ENCODE data around the gene RHAG.

RHAG gene

DNA sequence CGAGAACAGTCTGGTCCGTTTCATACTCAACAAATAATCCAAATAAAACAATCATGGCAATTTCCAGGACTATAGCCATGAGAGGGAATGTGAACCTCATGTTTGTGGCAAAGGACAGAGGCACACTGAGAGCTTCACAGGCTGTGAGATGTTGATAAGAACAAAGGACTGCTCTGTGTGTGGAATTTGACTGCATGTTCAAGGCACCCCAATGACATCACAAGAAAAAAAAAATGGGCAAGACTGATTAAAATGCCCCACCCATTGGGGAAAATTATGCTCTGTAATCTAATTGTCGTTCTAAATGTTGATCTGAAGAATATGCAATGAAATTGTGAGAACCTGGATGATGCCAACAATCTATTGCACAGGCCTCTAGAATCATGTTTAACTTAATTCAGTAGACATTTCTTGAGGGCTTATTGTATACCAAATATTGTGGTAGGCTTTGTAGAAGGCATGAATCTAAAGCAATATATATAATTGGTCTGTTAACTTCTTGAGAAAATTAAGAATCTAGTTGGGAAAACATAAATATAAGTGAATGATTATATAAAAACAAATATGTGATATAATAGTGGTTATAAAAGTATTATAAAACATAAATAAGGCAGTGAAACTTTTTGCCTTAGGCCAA lies at the start of gene RHAG:
Gene RHAG (minus strand): TSS at position 127 of the 637 bp plus-strand sequence. CDS start 27 bp downstream, at position 100.
- no peak for TF ChIP-seq GATA3 (IDR thresholded peaks at IDR 0.05; ENCODE audit: low read depth, low read length)
- no peak for TF ChIP-seq GATA2 (IDR thresholded peaks at IDR 0.05; ENCODE audit: low read depth, low read length)

DNA sequence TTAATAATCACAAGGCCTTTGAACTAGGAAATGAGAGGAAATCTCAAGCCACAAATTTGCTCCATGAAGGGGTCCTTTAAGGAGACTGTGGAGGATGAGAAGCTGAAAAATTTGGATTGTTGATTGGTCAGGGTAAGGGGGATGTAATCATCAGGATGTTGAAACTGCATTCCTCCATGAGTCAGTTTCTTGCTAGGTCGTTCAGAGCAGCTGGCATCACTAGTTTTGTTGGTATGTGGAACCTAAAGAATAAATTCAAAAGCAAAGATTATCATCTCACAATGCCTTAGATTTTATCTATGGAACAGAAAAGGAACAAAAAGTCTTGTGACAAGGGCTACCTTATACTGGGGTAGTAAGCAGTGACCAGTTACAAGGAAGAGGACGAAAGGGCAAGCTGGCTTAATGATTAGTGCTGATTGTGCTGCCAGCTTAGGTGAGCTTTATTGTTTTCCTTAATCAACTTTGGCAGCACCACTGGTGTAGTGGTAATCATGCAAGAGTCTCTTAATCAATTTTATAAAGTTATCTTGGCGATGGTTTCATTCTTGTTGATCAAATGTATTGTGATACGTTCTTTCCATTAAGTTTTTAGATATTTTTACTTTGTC lies 40.1 kb upstream of the RHAG start:
- TF ChIP-seq GATA3 (IDR thresholded peaks at IDR 0.05; ENCODE audit: low read depth, low read length) (no peak), GATA2 (IDR thresholded peaks at IDR 0.05; ENCODE audit: low read depth, low read length) (no peak)

DNA sequence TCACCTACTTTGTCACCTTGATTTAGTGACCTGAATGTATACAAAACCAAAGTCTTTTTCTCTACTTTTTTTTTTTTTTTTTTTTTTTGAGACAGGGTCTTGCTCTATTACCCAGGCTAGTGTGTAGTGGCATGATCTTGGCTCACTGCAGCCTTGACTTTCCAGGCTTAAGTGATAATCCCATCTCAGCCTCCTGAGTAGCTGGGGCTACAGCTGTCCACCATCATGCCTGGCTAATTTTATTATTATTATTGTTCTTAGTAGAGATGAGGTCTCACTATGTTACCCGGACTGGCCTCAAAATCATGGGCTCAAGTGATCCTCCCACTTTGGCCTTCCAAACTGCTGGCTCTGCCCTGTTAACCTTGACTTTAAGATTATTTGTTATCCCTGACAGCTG lies 39.2 kb upstream of the RHAG start:
- TF ChIP-seq GATA3 (IDR thresholded peaks at IDR 0.05; ENCODE audit: low read depth, low read length) (no peak), GATA2 (IDR thresholded peaks at IDR 0.05; ENCODE audit: low read depth, low read length) (no peak)

DNA sequence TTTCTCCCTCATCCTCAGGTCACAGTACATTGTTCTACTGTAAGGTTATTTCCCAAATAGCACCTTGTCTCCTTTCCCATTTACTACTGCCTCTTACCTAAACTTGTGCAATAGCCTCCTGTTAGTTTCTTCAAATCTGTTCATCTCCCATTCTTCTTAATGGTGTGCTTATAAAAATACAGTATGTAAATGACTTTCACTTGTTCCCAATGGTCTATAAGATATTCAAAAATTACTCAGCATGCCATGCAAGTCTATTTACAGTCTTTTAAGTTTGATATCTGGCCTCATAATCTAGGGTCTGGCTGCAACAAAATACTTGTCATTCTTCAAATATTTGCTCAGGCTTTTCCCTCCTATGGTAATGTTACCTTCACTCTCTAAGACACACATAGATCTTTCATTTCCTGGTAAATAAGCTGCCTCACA lies 31.5 kb upstream of the RHAG start:
- TF ChIP-seq GATA2 (IDR thresholded peaks at IDR 0.05; ENCODE audit: low read depth, low read length) (no peak), GATA3 (IDR thresholded peaks at IDR 0.05; ENCODE audit: low read depth, low read length) (no peak)

DNA sequence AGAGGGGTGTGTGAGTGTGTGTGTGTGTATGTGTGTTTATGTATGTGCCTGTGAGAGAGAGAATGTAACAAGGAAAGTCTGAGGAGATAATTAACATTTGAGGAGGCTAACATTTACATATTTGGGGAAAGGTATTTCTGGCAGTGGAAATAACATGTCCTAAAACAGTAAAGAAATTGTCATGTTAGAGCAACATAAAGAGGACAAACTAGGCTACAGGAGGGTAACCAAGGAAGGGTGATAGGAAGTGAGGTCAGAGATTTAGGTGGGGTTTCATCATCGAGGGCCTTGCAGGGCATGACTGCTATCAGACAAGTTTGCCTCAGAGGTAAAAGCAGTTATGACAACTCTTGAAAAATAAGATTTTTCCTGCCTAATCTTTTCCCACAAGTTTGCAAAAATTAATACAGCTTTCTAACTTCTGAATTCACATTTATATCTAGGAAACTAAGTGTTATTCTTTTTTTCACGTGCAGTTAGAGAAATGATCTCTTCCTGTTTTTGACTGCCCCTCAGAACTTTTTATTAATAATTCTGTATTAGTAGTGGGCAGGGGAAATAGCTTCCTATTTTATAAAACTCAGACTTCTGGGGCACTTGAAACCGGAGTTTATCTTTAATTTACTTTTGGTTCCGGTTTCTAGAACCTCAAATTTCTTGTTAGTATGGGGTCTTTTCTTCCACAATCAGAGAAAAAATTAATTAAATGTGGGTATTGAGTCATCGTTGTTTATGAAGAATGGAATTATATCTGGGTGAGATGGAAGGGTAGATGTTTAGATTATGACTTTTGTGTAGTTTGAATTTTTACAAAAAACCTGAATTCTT lies 30.5 kb upstream of the RHAG start:
- TF ChIP-seq GATA3 (IDR thresholded peaks at IDR 0.05; ENCODE audit: low read depth, low read length) (no peak), GATA2 (IDR thresholded peaks at IDR 0.05; ENCODE audit: low read depth, low read length) (no peak)

DNA sequence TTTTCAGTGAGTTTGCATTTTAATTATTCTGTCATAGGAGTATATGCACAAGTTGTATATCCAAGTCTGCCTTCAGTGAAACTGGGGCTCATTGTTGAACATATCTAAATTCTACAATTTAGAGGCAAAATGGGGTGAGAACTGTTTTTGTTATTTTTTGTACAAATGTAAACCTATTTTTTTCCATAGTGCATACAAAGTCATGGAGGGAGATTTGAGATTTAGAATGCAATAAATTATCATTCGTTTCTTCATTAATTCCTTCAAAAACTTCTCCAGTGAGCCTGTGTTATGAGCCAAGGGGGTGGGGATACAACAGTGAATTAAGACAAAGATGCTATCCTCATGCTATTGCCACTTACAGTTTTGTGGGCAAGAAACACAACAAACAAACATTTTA lies 29.8 kb upstream of the RHAG start:
- TF ChIP-seq GATA3 (IDR thresholded peaks at IDR 0.05; ENCODE audit: low read depth, low read length) (no peak), GATA2 (IDR thresholded peaks at IDR 0.05; ENCODE audit: low read depth, low read length) (no peak)

DNA sequence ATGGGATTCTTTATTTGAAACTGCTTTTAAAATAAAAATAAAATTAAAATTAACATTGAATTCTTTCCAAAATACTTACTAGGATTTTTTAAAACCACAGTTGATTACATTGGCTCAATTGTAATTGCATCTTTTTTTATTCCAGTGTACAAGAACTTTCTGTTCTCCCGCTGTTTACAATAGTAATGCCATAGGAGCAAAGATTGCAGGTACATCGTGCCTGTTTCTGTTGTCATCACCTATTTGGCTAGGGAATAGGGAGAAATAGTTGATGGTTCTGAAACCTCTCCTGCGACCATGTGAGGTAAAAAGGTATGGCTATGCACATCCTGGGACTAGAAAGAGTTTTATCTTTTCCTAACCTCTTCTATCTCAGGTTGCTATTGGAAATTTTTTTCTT lies 28.2 kb upstream of the RHAG start:
- TF ChIP-seq GATA2 (IDR thresholded peaks at IDR 0.05; ENCODE audit: low read depth, low read length): no peak
- no peak for TF ChIP-seq GATA3 (IDR thresholded peaks at IDR 0.05; ENCODE audit: low read depth, low read length)

DNA sequence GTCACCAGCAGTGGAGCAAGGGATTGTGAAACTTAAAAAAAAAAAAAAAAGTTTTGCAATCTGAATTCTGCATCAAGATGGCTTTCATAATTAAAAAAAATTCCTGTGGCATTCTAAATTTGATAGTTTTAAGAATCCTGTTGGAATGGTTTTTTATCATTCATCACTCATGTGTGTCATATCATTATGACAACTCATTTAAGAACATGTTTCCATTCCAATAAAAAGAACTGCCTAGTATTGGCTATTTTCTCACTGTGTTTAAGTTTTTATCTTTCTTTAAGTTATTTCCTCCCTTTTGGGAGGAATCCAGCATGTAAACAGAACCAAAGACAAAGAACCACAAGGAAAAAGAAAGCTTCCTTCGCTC lies 26.2 kb upstream of the RHAG start:
- TF ChIP-seq GATA2 (IDR thresholded peaks at IDR 0.05; ENCODE audit: low read depth, low read length): no peak
- no peak for TF ChIP-seq GATA3 (IDR thresholded peaks at IDR 0.05; ENCODE audit: low read depth, low read length)

DNA sequence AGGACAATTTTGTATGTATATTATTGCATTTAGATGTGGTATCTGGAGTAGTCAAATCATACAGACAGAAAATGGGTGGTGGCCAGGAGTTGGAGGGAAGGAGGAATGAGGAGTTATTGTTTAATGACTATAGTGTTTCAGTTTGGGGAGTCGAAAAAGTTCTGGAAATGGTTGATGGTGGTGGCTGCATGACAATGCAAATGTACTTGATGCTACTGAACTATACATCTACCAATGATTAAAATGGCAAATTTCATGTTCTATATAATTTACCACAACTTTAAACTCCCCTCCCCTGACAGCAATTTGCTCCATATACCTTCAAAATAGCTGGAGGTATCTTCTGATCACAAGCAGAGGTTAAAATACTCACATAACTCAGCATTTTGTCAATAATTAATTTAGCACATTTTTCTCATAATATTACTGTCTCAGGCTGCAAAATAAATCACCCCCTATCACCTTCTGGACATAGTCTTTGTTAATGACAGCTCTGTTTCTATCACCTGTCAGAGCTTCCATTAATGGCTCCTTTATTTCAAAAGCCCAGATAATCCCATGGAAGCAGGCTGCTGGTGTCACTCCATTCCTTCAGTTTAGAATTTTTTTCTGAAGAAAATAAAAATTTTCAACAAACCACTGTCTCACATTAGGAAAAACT lies 25.7 kb upstream of the RHAG start:
- TF ChIP-seq GATA2 (IDR thresholded peaks at IDR 0.05; ENCODE audit: low read depth, low read length) (no peak), GATA3 (IDR thresholded peaks at IDR 0.05; ENCODE audit: low read depth, low read length) (no peak)

DNA sequence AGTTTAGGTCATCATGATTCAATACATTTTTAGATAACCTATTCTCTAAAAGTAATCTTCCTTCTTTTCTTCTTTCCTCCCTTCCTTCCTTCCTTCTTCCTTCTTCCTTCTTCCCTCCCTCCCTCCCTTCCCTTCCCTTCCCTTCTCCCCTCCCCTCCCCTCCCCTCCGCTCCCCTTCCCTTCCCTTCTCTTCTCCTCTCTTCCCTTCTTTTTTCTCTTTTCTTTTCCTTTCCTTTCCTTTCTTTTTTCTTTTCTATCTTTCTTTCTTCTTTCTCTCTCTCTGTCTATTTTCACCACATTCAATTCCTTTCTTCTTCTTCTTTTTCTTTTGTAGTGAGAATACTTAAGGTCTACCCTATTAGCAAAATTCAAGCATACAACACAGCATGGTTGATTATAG lies 17.3 kb upstream of the RHAG start:
- no peak for TF ChIP-seq GATA2 (IDR thresholded peaks at IDR 0.05; ENCODE audit: low read depth, low read length)

DNA sequence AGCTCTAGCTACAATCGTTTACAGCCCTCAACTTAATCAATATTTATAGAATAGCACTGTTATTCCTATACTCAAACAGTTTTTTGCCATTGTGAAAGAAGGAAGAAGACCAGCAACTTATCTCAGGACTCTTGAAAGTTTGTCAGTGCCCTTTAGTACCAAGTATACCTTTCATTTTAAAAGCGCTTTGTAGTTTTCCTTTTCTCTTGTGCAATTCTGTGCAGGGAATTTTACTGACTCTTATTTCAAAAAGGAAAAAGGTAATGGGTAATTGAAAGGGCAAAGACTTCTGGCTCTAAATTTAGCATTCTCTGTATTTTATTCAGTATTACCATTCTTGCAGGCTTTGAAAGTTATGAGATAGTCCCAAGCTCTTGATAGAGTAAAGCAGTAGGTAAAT lies 16.8 kb upstream of the RHAG start:
- TF ChIP-seq GATA2 (IDR thresholded peaks at IDR 0.05; ENCODE audit: low read depth, low read length) (no peak), GATA3 (IDR thresholded peaks at IDR 0.05; ENCODE audit: low read depth, low read length) (no peak)

DNA sequence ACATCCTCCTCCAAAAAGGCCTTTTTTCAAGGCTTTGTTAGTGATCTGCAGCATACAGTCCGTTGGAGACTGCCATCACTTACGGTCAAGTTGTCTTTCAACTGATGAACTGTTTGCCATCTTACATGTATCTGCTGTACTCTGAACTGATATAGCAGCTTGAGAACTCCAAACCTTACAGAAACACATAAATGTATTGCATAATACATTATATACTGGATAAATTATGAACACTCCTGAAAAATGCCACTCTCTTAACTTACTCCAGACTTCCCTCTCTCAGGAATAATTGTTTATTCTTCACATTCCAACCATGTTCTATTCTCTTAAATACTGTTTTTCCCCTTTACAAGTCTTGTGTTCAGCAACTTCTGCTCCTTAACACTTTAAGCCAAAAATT lies 14.6 kb upstream of the RHAG start:
- TF ChIP-seq GATA2 (IDR thresholded peaks at IDR 0.05; ENCODE audit: low read depth, low read length): no peak
- TF ChIP-seq GATA3 (IDR thresholded peaks at IDR 0.05; ENCODE audit: low read depth, low read length): no peak

DNA sequence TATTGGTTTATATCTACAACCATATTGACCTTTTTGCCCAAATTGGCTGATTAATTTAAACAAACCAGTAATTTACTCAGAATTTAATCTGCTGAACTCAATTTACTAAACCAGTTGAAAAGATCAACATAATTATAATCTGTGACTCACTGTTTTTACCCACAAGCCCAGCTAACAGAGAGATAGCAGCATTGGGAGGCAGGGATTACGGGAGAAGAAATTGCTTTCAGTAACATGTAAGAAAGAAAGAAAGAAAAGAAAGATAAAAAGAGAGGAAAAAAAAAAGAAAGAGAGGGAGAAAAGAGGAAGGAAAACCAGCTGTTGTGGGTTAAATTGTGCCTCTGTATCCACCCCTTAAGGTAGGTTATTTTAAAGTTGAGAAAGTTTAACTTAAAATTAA lies 13.3 kb upstream of the RHAG start:
- no peak for TF ChIP-seq GATA2 (IDR thresholded peaks at IDR 0.05; ENCODE audit: low read depth, low read length)
- TF ChIP-seq GATA3 (IDR thresholded peaks at IDR 0.05; ENCODE audit: low read depth, low read length): no peak

DNA sequence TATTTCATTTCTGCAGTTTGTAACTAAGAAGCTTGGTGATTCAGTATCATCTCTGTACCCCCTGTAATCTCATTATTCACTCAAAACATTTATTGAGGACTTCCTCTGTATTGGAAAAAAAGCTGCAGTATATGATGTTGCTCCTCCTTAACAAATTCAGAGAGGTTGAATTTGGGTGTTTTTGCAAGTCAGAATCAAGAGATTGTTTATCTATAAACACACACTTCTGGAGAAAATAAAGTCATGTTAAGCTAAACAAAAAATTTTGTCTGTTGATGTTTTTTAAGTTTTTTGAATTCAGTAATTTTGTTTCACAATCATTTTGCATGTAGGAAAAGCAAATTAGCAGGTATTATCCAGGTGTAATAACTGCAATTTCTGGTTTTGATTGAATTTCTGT lies 11.4 kb upstream of the RHAG start:
- TF ChIP-seq GATA2 (IDR thresholded peaks at IDR 0.05; ENCODE audit: low read depth, low read length) (no peak), GATA3 (IDR thresholded peaks at IDR 0.05; ENCODE audit: low read depth, low read length) (no peak)

All from SH-SY5Y (cell line).